IPS-NIHi7 (cell line): ENCODE measurements around the gene STK25.

Experiments
- DNase-seq: peaks from one replicate; pipeline ENCODE4 v3.0.0; 2012; ENCODE audit warnings: mixed read lengths; ENCODE audit errors: extremely low spot score

STK25 gene

GRCh38 chr2:241493092-241493491 lies 15.3 kb downstream of the STK25 start:
- DNase-seq: no peak

- no peak for DNase-seq
Measured at GRCh38 chr2:241492174-241492565, 16.2 kb downstream of the STK25 start.

GRCh38 chr2:241491549-241492173 lies 16.7 kb downstream of the STK25 start:
- DNase-seq: no peak

- no peak for DNase-seq
Measured at GRCh38 chr2:241490825-241491506, 17.4 kb downstream of the STK25 start.

- no peak for DNase-seq
Measured at GRCh38 chr2:241489733-241490680, 18.4 kb downstream of the STK25 start.

- DNase-seq: no peak
Measured at GRCh38 chr2:241489088-241489487, 19.3 kb downstream of the STK25 start.

GRCh38 chr2:241485172-241485911 lies 23.0 kb downstream of the STK25 start:
- DNase-seq: no peak

GRCh38 chr2:241483305-241483704 lies 25.1 kb downstream of the STK25 start:
- DNase-seq: no peak

GRCh38 chr2:241482126-241482955 lies 26.0 kb downstream of the STK25 start:
- no peak for DNase-seq

- no peak for DNase-seq
Measured at GRCh38 chr2:241481687-241482086, 26.7 kb downstream of the STK25 start.

- DNase-seq: no peak
Measured at GRCh38 chr2:241479026-241479898, 29.1 kb downstream of the STK25 start.

GRCh38 chr2:241478166-241478565 lies 30.2 kb downstream of the STK25 start:
- no peak for DNase-seq

- DNase-seq: no peak
Measured at GRCh38 chr2:241475267-241475666, 33.1 kb downstream of the STK25 start.

- no peak for DNase-seq
Measured at GRCh38 chr2:241473399-241473798, 35.0 kb downstream of the STK25 start.

GRCh38 chr2:241469746-241470145 lies 38.6 kb downstream of the STK25 start:
- no peak for DNase-seq

GRCh38 chr2:241468476-241468781 lies 40.0 kb downstream of the STK25 start:
- no peak for DNase-seq

GRCh38 chr2:241467777-241468475 lies 40.5 kb downstream of the STK25 start:
- DNase-seq: no peak

- DNase-seq: no peak
Measured at GRCh38 chr2:241466230-241466629, 42.2 kb downstream of the STK25 start.

GRCh38 chr2:241465543-241465942 lies 42.8 kb downstream of the STK25 start:
- no peak for DNase-seq
